HG02798 (cell line): ENCODE data around the gene KLB.
A peak's percentile ranks its signal among the peaks of the same experiment; 100 is the strongest.
"Not testable (repeated sequence)": the region's sequence is repeated elsewhere in the genome, so short reads cannot be mapped to it uniquely, and the experiment has no call there.

Source experiments
- ATAC-seq: cut with Tn5 transposase; IDR thresholded peaks from one replicate; pipeline ENCODE4 v1.9.1; 2021; ENCODE audit warnings: mild to moderate bottlenecking; ENCODE audit not compliant: unreplicated experiment, poor library complexity

Gene KLB

DNA sequence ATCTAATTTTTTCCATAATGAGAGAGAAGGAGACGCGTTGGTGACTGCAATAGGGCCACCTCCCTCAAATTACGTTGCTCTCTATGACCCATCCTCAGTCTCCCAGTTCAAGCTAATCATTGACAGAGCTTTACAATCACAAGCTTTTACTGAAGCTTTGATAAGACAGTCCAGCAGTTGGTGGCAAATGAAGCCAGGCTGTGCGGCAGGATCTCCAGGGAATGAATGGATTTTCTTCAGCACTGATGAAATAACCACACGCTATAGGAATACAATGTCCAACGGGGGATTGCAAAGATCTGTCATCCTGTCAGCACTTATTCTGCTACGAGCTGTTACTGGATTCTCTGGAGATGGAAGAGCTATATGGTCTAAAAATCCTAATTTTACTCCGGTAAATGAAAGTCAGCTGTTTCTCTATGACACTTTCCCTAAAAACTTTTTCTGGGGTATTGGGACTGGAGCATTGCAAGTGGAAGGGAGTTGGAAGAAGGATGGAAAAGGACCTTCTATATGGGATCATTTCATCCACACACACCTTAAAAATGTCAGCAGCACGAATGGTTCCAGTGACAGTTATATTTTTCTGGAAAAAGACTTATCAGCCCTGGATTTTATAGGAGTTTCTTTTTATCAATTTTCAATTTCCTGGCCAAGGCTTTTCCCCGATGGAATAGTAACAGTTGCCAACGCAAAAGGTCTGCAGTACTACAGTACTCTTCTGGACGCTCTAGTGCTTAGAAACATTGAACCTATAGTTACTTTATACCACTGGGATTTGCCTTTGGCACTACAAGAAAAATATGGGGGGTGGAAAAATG, at the start of gene KLB:
Gene KLB, plus strand, starts transcription at position 168 of the 821 bp plus-strand sequence. Its CDS starts 20 bp downstream, at position 188.
- ATAC-seq: no peak

DNA sequence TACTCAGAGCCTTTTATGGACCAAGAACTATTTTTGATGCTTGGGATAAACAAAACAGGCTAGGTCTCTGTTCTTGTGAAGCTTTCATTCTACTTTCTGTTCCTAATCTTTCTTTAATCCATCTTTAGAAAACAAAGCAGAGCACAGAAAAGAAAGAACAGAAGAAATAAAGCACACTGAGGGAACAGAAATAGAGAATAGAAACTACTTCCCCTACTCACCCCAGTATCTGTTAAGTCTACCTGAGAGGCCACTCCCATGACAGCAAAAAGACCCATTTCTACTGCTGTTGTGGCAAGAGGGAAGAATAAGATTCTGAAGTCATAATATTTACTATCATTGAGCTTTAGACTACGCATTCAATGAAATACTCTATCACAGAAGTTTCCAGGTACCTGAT, 49.7 kb upstream of the KLB start:
- peak; percentile 35 for ATAC-seq

DNA sequence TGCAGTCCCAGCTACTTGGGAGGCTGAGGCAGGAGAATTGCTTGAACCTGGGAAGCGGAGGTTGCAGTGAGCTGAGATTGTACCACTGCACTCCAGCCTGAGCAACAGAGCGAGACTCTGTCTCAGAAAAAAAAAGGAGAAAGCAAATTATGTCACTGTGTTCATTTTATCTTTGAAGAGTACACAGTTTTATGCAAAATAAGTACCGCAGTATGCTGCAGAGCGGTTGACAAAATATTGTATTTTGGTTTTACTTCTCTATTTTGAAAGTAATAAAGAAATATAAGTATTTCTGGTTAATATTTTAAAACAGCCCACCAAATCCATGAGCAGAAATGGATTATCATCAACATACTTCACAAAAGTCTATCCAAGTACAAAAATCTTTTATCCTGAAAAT, 46.1 kb upstream of the KLB start:
- ATAC-seq: peak; percentile 53

DNA sequence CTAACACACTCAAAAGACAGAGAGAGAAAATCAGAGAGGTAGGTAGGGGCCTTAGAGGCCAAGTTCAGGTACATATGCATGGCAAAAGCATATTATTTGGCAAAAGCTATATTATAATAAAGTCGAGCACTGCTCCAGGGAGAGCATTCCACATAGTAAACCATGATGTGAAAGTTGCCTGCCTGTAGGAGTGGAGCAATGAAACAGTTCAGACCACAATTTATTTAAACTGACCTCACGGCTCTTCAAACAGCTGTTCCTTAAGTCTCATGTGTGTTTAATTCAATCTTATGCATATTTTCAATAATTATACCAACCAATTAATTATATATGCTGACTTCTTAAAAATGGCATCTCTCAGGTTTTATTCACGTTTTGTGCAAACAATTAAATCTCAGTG, 43.9 kb upstream of the KLB start:
- ATAC-seq: no peak

DNA sequence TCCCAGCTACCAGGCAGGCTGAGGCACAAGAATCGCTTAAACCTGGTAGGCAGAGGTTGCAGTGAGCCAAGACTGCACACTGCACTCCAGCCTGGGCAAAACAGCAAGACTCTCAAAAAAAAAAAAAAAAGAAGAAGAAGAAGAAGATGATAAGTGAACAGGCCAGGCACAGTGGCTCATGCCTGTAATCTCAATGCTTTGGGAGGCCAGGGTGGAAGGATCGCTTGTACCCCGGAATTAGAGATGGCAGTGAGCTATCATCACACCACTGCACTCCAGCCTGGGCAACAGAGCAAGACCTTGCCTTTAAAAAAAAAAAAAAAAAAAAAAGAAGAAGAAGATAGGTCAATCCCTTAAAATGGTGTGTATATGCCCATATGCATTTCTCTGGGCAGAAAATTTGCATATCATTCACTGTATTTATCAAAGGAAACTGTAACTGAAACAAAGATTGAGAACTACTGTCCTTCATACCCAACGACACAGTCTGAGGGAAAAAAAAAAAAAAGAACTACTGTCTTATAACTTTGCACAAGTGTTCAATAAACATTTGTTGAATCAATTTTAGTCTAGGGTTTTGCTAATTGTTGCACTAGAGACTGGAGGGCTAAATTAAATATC, 42.8 kb upstream of the KLB start:
- no peak for ATAC-seq

DNA sequence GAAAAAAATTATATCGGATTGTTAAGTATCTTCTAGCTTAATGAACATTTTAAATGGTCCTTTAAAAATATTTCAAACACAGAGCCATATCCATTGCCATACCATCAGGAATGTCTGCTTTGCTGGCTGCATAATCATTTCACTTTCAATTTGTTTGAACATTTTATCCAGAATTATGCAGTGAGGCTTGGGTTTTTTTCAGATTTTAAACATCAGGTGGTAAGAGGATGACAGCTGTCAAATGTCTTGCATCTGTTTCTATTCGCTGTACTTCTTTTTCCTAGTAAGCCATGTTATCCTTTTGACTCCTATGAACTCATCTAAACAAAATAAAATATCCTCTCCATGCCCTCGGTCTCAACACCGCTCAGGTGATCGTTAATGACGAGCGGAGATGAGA, 41.4 kb upstream of the KLB start:
- ATAC-seq: no peak

DNA sequence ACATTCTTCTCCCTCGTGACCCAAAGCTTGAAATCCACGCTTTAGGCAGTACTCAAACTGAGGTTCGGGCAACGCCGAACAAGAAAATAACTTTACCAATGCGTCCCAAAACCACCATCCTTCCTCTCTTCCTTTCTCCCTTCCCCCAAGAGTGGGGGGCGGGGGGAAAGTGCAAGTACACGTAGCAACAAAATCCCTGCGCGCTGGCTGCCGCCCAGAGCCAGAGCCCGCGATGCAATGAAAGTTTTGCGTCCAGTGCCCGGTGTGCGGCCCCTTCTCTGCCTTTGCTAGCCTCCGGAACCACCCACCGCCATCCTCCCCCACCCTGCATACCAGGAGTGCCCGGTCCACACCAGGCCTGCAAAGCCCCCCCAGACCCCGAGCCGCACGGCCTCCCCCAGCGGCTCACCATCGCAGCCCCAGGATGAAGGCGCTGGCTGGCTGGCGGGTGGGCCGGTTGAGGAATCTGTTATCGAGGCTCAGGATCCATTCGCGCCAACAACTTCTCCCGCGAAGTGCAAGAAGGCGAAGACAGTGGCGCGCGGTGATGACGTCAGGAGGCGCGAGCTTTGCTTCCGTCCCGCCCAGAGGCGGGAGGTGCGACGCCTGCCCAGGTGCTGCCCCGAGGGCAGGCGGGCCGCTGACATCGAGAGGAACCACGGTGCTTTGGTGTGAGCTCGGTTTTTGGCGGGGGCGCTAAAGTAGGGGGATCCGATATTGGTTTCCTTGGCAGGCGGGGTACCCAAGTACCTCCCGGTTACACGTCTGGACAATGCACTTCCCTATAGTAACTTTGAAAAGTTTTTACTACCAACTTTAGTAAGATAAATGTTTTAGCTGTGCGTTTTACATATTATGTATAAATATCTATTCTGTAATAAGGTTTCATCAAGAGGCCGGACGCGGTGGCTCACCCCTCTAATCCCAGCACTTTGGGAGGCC, 40.6 kb upstream of the KLB start, which contains the start of gene RFC1:
Gene RFC1, minus strand, starts transcription at position 533 of the 942 bp plus-strand sequence. Its CDS starts 121 bp downstream, at position 412.
- ATAC-seq: peak; percentile 92

DNA sequence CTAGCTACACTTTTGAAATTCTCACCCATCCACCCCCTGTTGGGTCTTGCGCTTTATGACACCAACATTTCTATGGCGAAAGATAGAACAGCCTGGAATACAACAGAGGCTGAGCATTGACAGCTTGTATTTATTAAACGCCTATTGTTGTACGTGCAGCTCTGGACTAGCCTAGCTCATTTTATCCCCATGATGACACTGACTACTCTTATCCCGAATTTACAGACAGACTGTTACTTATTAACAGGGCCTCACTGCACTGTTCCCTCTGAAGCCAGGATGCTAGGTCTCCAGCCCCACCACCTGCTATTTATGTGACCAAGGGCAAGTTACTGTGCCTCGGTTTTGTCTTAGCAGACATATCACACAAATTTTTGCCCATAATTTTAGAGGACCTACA, 39.6 kb upstream of the KLB start:
- no peak for ATAC-seq

DNA sequence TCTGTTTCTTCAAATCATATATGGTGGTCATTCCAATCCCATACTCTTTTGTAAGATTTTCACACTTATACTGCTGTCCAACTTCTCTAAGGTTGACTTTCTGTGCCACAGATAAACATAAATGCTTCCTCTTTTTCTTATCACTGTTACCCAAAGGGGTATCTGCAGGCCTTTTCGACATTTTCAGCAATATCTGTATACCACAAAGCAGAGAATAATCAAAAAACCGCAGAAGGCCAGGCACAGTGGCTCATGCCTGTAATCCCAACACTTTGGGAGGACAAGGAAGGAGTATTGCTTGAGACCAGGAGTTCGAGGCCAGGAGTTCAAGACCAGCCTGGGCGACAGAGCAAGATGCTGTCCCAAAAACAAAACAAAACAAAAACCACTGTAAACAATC, 37.4 kb upstream of the KLB start:
- no peak for ATAC-seq

DNA sequence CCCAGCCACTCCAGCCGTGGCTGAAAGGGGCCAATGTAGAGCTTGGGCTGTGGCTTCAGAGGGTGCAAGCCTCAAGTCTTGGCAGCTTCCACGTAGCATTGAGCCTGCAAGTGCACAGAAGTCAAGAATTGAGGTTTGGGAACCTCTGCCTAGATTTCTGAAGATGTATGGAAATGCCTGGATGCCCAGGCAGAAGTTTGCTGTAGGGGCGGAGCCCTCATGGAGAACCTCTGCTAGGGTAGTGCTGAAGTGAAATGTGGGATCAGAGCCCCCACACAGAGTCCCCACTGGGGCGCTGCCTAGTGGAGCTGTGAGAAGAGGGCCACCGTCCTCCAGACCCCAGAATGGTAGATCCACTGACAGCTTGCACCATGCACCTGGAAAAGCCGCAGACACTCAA, 35.5 kb upstream of the KLB start:
- not testable (repeated sequence) for ATAC-seq

DNA sequence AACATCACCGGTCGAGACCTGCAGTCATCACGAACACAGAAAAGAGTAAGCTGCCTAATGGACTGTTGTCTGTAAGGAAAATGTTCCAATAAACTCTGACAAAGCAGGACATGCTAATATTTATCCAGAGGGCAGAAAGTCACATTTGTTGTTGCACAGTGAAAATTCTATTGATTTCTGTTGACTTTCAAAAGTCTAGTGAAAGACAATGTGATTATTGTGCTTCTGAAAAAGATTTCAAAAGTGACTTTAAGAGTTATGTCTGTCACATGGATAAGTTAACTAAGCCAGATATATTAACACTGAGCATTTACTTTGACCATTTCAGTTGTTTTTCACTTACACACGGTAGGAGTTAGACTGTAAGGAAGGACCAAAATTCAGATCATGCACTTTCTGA, 31.3 kb upstream of the KLB start:
- ATAC-seq: no peak

DNA sequence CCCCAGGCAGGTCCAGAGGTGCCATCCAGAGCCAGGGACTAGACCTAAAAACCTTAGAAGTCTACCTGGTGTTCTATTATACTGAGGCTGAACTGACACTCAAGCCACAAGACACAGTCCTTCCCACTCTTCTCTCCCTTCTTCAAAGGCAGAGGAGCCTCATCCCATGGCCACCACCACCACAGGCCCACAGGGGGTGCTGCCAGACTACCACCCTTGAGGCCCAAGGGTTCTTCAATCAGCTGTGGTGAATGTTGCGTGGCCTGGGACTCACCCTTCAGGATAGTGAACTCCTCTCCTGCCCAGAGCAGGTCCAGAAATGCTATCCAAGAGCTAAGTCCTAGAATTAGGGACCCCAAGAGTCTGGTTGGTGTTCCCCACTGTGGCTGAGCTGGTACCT, 23.0 kb upstream of the KLB start:
- ATAC-seq: no peak

DNA sequence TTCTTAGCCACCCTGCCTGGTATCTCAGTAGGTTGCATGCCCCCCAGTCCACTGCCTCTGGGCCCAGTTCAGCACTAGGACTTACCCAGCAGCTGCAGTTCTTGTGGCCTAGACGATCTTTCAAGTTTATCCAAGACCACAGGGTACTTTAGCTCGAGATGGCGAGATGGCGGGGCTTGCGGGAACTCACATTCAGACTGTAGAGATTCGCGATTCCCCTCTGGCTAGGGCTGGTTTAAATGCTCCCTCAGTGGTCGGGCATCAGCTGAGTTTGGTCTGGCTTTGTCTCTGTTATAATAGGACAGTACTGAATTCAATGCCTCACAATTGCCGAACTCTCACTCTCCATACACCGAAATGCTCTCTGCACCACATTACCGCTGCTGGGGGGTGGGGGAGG, 22.2 kb upstream of the KLB start:
- ATAC-seq: no peak

DNA sequence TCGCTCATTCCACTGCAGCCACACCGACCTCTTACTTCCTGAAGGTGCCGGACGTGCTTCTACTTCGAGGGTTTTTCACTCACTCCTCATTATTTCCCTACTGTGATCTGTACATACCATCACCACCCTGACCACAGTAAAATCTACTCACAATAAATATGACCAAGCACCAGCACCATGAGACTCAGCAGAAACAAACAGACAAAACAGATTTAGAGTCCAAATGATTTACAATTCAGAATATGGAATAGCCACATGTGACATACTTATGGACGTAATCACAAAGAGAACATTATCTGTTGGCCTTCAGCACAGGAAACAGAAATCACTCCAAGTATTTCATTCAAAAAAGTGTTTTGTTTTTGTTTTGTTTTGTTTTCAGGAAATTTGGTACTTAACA, 16.1 kb upstream of the KLB start:
- no peak for ATAC-seq

DNA sequence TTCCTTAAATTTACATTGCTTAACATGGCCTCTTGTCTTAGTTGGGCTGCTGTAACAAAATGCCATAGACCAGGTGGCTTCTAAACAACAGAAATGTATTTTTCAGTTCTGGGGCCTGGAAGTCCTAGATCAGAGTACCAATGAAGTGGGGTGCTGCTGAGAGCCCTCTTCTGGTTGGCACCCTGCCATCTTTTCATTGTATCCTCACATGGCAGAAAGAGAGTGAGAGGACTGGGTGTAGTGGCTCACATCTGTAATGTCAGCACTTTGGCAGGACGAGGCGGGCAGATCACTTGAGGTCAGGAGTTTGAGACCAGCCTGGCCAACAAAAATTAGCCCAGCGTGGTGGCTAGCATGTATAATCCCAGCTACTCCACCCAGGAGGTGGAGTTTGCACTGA, 12.0 kb upstream of the KLB start:
- ATAC-seq: no peak

DNA sequence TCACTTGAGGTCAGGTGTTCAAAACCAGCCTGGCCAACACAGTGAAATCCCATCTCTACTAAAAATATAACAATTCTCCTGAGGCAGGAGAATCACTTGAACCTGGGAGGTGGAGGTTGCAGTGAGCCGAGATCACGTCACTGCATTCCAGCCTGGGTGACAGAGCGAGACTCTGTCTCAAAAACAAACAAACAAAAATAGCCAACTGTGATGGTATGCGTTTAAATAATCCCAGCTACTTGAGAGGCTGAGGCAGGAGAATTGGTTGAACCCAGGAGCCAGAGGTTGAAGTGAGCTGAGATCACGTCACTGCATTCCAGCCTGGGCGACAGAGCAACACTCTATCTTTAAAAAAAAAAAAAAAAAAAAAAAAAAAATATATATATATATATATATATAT, 5.1 kb upstream of the KLB start:
- not testable (repeated sequence) for ATAC-seq

DNA sequence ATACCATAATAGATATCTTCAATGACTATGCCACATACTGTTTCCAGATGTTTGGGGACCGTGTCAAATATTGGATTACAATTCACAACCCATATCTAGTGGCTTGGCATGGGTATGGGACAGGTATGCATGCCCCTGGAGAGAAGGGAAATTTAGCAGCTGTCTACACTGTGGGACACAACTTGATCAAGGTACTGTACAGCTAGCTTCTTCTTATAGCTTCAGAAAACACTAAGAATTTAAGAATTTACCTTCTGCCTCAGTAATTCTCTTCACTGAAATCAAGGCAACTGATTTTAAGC, 805 bp downstream of the KLB start:
- ATAC-seq: no peak

DNA sequence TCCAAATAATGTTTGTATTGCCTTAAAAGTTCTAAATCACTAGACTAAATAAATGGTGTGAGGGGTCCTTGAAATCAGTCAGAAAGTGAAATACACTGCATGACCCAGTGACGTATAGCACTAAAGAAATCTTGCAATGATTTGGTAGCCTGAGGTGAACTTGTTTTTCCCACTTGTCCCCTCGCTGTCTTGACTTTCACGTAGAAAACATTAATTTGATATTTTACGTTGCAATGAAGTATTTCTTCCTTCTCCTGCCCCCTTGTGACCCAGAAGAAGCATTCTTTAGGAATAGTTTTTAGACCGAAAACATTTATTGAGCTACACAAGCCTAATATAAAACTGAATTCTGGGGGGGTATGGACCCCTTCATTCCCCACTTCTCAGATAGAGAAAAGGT, 3.7 kb downstream of the KLB start:
- ATAC-seq: no peak

DNA sequence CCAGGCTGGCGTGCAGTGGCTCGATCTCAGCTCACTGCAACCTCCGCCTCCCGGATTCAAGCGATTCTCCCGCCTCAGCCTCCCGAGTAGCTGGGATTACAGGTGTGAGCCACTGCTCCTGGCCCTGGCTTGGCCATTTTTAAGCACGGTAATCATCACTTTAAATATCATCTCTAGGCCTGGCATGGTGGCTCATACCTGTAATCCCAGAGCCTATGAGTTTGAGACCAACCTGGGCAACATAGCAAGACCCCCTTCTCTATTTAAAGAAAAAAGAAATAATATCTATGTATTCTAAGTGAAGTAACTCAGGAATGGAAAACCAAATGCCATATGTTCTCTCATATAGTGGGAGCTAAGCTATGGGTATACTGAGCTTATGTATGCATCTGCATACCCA, 4.8 kb downstream of the KLB start:
- ATAC-seq: not testable (repeated sequence)

DNA sequence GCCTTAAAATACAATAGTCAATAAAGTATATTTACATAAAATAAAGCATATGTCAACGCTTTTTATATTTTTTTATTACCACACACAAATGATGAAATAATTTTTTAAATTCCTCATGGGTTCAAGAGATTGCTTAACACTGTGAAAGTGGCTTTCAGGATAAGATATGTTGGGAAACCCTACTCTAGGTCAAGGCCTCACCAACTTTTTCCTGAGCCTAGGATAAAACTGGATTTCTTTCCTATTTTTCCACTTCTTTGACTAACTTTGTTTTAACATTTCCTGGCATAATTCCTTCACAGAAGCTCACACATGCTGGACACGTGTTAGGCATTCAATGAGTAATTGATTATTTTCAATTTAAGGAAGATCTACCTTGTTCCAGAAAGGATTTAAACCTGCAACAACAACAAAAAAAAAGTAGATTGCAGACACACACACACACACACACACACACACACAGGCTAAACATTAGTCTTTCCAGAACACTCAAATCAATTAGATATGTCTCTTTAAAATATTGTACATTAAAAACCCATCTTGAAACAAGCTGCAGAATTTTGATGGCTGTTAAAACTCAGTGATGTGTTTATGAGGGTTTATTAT, 9.1 kb downstream of the KLB start:
- no peak for ATAC-seq

DNA sequence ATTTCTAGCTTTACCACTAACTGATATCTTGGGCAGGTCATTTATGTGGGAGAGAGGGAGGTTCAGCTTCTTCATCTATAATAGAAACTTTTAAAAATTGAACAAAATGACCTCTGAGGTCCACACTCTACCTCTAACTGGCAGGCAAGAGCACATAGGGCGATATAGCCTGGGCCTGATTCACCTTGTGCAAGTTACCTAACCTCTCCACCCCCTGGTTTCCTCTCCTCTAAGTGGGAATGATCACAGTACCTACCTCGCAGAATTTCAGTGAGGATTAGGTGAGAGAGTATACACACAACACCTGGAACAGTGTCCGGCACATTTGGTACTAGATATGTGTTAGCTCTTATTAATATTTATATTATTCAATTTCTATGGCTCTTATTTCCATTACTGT, 15.5 kb downstream of the KLB start:
- no peak for ATAC-seq
